Measurements from ENCODE around the gene SLC25A41. TPM values are rescaled to one million over a fixed set of nuclear protein-coding genes. Genes with fewer than 3 reads are reported as not detected.

Gene SLC25A41
- total RNA-seq, 4 donors from 2014 or later: 2.5 TPM; not detected in 3

- Histone ChIP-seq H3K9me3 (no peaks in the 10 kb centered on the region), H3K4me1 (peaks cover 0 to 3% (median 0%) of the 10 kb centered on the region in 4 donors), H3K36me3 (peaks cover 0 to 17% (median 0%) of the 10 kb centered on the region in 3 donors), H3K27ac (no peak overlapping the region), H3K27me3 (no peaks in the 10 kb centered on the region), H3K4me3 (no peak overlapping the region)
- TF ChIP-seq, protein P1, sequence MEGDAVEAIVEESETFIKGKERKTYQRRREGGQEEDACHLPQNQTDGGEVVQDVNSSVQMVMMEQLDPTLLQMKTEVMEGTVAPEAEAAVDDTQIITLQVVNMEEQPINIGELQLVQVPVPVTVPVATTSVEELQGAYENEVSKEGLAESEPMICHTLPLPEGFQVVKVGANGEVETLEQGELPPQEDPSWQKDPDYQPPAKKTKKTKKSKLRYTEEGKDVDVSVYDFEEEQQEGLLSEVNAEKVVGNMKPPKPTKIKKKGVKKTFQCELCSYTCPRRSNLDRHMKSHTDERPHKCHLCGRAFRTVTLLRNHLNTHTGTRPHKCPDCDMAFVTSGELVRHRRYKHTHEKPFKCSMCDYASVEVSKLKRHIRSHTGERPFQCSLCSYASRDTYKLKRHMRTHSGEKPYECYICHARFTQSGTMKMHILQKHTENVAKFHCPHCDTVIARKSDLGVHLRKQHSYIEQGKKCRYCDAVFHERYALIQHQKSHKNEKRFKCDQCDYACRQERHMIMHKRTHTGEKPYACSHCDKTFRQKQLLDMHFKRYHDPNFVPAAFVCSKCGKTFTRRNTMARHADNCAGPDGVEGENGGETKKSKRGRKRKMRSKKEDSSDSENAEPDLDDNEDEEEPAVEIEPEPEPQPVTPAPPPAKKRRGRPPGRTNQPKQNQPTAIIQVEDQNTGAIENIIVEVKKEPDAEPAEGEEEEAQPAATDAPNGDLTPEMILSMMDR (IDR thresholded peaks at IDR 0.05): no peak
- no peak for TF ChIP-seq POLR2A (IDR thresholded peaks at IDR 0.05)
- DNase-seq: no peak
Observed at GRCh38 chr19:6466526-6467248, 33.1 kb upstream of the SLC25A41 start.

DNA sequence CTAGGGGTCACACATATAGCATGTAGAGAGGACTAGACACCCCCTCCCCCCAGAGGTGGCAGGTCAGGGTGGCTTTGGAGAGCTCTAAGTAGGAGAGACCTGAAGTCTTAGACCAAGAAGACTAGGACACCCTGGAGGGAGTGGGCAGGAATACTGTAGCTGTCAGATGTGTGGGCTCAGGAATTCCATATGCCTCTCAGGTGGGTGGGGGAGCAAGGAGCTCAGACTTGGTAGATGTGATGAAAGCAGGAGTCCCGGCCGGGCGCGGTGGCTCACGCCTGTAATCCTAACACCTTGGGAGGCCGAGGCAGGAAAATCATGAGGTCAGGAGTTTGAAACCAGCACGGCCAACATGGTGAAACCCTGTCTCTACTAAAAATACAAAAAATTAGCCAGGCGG is 32.1 kb upstream of the SLC25A41 start:
- TF ChIP-seq, protein P1 (IDR thresholded peaks at IDR 0.05): no peak
- no peak for TF ChIP-seq POLR2A (IDR thresholded peaks at IDR 0.05)
- DNase-seq: no peak
- Histone ChIP-seq H3K4me3 (peak overlapping the region in 2 of 4 donors; percentile 61 to 76), H3K27ac (no peak overlapping the region), H3K36me3 (peaks cover 0 to 17% (median 0%) of the 10 kb centered on the region in 3 donors), H3K4me1 (peaks cover 0 to 3% (median 0%) of the 10 kb centered on the region in 4 donors), H3K27me3 (no peaks in the 10 kb centered on the region), H3K9me3 (no peaks in the 10 kb centered on the region)

GRCh38 chr19:6465006-6465405 is 31.4 kb upstream of the SLC25A41 start:
- Histone ChIP-seq H3K4me1 (peaks cover 0 to 3% (median 0%) of the 10 kb centered on the region in 4 donors), H3K4me3 (peak overlapping the region in 3 of 4 donors; percentile 50 to 76 (median 61)), H3K27me3 (no peaks in the 10 kb centered on the region), H3K36me3 (peaks cover 0 to 17% (median 0%) of the 10 kb centered on the region in 3 donors), H3K9me3 (no peaks in the 10 kb centered on the region), H3K27ac (peak overlapping the region in 3 of 4 donors; percentile 84 to 93 (median 86))
- TF ChIP-seq, protein P1 (IDR thresholded peaks at IDR 0.05): no peak
- DNase-seq: no peak

- no peaks in the 10 kb centered on the region for H3K27me3 ChIP-seq
- peak; percentile 68 to 99 (median 95) for DNase-seq
- TF ChIP-seq, protein P1 (IDR thresholded peaks at IDR 0.05): peak in 1 of 6 experiments; percentile 1
- peak; percentile 80 to 88 for TF ChIP-seq POLR2A (IDR thresholded peaks at IDR 0.05)
- H3K4me3 ChIP-seq: peak within 1 kb of the TSS; percentile 42 to 76 (median 56)
- H3K4me1 ChIP-seq: peaks cover 0 to 5% (median 2%) of the 10 kb centered on the region in 4 donors
- H3K27ac ChIP-seq: peak within 1 kb of the TSS; percentile 38 to 93 (median 85)
- no peaks in the 10 kb centered on the region for H3K9me3 ChIP-seq
- peaks cover 0 to 14% (median 0%) of the 10 kb centered on the region in 3 donors for H3K36me3 ChIP-seq
Observed at GRCh38 chr19:6464070-6464873, 30.7 kb upstream of the SLC25A41 start, which contains the start of gene CRB3. TSS of gene CRB3 (plus strand) at chr19:6464271. CDS start at chr19:6464702, 431 bp downstream.

- TF ChIP-seq POLR2A (IDR thresholded peaks at IDR 0.05): peak; percentile 61 to 76
- TF ChIP-seq, protein P1 (IDR thresholded peaks at IDR 0.05): peak; percentile 59 to 87 (median 82)
- DNase-seq: peak; percentile 96 to 99 (median 98)
- H3K36me3 ChIP-seq: peaks cover 0 to 18% (median 0%) of the 10 kb centered on the region in 3 donors
- H3K27me3 ChIP-seq: no peaks in the 10 kb centered on the region
- H3K4me3 ChIP-seq: peak overlapping the region; percentile 78 to 98 (median 78)
- peaks cover 0 to 13% (median 8%) of the 10 kb centered on the region in 4 donors for H3K4me1 ChIP-seq
- H3K9me3 ChIP-seq: no peaks in the 10 kb centered on the region
- H3K27ac ChIP-seq: peak overlapping the region; percentile 85 to 94 (median 90)
Observed at GRCh38 chr19:6460099-6460884, 26.7 kb upstream of the SLC25A41 start.

All from Peyer's patch (tissue), 4 donors.